Purkinje cell (primary cell): ENCODE data around the gene NPW. TPM values are rescaled to one million over a fixed set of nuclear protein-coding genes. Genes with fewer than 3 reads are reported as not detected.

Source experiments
- polyA plus RNA-seq: library from polyadenylated mRNA; unstranded; fragments of >200 nt; fragmentation: Nextera tagmentation; gene quantifications from 2 replicates; pipeline ENCODE4 v1.2.1, GENCODE V29; 2014

The NPW gene
- polyA plus RNA-seq = not detected in 2 replicates

DNA sequence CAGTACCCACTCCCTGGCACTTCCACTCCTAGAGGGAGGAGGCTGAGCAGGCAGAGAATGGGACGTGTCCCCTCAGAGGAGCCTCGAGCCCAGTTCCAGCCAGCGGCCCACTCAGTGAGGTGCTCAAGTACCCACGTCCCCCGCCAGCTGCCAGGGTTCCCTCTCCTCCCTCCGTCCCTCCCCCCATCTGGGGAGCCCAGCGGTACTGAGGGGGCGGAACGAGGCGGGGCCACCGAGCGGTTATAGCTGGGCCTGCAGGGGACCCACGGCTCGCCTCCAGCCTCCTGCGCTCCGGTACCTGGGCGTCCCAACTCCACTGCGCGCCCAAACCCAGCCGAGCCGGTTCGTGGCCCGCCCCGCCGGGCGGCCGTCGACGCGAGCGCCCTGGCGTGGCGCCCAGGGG lies at the start of gene NPW:
NPW (plus strand) TSS at position 268 of the 403 bp plus-strand sequence.

DNA sequence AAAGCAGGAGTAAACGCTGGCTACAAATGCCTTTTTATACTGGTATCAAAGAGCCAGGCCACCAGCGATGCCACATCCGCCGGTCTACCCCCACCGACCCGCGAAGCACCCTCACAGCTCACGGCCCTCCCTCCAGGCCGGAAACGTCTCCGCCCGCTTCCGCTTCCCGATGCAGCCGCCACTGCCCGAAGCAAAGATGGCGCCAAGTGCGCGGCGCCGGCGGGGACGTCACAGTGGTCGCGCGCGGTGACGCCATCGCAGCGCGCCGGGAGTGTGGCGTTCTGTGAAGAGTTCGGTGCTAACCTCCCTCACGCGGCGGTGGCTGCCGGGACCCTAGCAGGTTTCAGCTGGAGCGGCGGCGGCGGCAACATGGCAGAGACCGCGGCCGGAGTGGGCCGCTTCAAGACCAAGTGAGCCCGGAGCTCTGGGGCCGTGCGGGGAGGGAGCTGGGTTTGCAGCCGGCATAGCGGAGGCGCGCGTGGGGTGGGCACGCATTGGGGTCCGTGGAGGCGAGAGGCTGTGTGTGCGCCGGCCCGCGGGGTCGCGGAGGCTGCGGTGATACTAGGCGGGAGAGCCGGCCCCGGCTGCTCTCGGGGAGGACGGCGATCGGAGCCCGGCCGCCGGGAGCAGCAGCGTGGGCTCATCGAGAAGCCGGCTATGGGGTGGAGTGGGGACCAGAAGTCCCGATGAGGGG lies 47.6 kb upstream of the NPW start, which contains the start of gene TBL3:
TBL3 (plus strand) TSS at position 258 of the 694 bp plus-strand sequence; CDS start at position 370, 112 bp downstream.

DNA sequence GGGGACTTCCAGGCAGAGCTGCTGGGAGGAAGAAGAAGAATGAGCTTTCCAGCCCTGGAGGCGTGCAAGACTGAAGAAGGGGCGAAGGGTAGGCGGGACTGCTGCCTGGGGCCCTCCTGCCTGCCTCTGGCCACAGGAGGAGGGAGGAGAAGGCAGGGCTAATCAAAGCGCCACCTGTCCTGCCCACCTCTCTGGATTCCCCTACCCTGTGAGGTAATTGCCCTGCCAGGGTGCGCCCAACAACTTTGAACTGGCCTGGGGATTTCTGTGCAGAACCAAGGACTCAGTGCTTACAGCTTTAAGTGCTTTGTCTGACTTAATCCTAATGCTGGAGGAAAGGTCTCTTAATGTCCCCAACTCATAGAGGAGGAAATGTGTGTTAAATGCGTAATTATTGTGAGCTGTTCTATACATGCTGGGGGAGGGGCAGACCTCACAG lies 38.2 kb upstream of the NPW start, which contains the start of gene NOXO1:
NOXO1 (minus strand) TSS at position 72 of the 439 bp plus-strand sequence. CDS start 290 bp downstream, outside the sequence.

DNA sequence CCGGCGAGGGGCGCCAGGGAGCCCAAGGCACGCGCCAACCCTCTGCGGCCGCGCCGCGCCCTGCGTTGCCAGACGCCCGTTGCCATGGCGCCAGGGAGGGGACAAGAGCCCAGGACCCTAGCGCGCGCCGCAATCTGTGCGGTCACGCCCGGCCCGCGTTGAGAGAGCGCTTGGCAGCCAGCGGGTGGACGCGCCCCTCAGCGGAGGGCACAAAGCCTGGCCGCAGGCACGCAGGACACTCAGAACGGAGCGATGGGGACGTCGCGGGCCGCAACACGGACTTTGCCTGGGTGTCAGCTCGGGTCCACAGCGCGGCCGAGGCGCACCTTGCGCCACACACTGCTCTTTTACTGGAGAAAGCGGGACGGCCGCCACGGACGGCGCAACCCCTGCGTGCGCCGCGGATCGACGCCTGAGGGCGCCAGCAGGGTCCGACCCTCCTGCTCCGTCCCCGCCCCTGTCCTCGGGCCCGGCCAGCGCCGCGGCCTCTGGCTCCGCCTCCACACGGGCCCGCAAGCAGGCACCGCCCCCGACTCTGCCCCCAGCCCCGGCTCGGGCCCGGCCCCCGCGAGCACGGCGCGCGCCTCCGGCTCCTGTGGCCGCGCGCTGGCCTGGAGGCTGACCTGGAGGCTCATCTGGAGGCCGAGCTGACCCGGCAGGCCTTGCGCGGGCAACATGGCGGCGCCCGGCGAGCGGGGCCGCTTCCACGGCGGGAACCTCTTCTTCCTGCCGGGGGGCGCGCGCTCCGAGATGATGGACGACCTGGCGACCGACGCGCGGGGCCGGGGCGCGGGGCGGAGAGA lies 35.8 kb upstream of the NPW start, which contains the start of gene GFER:
GFER (plus strand) TSS at position 650 of the 803 bp plus-strand sequence; CDS start at position 676, 26 bp downstream.

DNA sequence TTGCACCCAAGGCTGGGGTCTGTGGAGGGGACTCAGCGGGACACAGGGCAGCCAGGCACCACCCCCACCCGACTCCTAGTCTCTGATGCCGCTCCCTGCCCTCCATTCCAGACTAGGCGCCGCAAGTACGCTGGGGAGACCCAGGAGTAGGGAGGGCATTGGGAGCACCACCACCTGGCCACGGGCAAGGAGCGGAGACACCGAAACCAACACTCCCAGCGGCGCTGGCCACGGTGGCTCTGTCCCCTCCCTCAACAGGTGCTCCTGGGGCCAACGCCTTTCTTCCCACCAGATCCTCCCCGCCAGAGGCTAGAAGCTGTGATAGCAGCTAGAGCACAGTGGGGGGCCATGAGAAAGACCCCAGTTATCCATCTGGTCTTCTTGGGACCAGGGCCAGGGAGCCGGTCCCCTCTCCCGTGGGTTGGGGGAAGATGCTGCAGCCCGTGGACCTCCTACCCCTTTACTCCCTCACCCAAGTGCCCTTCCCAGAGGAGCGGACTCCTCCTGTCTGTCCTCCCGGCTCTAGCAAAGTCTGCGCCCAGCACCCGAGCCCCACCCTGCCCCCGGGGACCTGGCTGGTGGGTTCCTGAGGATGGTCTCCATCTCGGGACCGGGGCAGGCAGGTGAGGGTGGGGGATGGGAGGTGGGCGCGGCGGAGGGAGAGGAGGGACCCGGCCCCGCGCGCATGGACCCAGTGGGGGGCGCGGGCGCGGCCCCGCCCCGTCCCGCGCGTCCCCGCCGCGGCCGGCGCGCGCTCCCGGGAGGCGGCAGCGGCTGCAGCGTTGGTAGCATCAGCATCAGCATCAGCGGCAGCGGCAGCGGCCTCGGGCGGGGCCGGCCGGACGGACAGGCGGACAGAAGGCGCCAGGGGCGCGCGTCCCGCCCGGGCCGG lies 30.1 kb upstream of the NPW start, which contains the start of gene SYNGR3:
SYNGR3 (plus strand) TSS at position 762 of the 892 bp plus-strand sequence. CDS start 133 bp downstream, outside the sequence.

DNA sequence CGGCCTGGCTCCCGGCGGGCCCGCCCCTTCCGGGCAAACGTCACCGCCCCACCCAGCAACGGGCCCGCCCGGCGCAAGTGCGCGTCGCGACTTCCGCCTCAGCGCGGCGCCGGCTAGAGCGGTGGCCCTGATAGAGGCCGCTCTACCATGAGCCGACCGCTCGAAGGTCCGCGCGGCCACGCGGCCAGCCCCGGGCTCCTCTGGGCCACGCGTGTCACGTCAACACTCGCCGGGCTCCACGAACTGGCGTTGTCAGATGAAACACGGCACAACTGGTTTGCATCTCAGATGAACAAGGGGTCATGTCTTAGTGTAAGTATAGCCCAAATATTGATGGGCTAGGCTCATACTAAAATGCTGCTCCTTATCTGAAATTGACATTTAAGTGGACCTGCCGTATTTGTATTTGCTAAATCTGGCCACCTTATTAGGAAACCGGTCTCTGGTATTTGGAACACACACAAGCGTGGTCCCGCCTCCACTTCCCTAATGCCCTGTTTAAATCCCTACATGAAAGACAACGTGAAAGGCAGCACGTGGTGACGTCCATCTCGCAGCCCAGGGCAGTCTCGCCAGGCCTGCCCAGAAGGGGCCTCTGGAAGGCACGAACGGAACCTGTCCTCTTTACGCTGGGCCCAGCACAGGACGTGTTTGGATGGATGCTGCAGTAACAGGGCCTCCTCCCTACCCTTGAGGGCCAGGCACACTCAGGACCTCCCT lies 9.6 kb upstream of the NPW start, which contains the start of gene ZNF598:
ZNF598 (minus strand) TSS at position 31 of the 720 bp plus-strand sequence.

DNA sequence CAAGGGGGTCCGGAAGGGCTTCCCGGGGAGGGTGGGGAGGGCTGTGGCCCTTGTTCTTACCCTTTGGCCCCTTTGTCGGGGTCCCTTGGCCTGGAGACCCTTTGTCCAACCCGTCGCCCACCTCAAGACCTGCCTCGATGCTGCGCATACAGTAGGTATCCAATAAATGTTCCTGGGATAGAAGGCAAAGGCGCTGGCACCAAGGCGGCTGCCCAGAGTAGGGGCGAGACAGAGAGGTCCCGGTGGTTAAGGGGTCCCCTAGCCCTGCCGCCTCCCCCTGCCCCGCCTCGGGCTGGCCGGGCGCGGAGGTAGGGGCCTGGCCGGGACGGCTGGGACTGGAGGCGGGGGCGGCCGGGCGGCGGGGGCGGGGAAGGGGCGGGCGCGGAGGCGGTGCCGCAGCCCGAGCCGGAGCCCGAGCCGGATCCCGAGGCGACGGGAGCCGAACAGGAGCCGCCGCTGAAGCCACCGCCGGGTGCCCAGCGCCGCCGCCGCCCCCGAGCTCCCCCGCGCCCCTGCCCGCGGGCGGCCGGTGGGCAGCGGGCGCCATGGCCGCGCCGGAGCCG lies 7.0 kb downstream of the NPW start, which contains the start of gene NHERF2:
NHERF2 (plus strand) TSS at position 442 of the 563 bp plus-strand sequence; CDS start at position 546, 104 bp downstream.

DNA sequence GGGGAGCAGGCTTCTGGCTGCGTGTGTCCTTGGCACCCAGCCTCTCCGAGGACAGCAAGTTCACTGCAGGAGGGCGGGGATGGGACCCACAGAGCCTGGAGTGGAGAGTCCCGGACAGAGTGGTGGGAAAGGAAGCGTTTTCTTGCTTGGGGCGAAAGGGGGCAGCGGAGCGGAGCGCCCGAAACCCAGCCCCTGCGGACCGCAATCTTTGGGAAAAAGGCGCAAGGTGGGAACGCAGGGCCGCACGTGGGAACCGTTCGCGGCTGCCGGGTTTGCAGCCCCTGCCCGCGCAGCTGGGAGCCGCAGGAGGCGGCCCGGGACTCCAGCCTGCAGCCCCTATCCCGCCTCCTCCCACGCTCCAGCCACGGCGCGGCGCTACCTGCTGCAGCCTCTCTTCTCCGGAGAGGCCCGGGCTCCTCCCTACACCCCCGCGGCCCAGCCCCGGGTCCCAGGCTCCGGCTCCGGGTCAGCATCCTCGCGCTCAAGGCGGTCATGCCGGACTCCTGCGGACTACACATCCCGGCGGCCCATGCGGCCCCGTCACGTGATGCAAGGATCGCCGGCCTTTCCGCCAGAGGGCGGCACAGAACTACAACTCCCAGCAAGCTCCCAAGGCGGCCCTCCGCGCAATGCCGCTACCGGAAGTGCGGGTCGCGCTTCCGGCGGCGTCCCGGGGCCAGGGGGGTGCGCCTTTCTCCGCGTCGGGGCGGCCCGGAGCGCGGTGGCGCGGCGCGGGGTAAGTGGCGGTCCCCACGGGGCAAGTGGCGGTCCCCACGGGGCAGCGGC lies 27.9 kb downstream of the NPW start, which contains the start of the genes NTHL1 and TSC2:
NTHL1 (minus strand) TSS at position 505 of the 786 bp plus-strand sequence; CDS start at position 494, 11 bp downstream.
TSC2 (plus strand) TSS at position 656 of the 786 bp plus-strand sequence. CDS start 631 bp downstream, outside the sequence.

Other genes starting within 250 kb of the NPW start
- 23.9 and 25.4 TPM in 2 replicates for gene NME3, start 248.2 kb upstream of the NPW start, polyA plus RNA-seq
- not detected in 2 replicates for gene EME2, start 247.0 kb upstream of the NPW start, polyA plus RNA-seq
- gene MRPS34, start 246.7 kb upstream of the NPW start, polyA plus RNA-seq = 18.2 and 21.2 TPM in 2 replicates
- 1.1 and 4.5 TPM in 2 replicates for gene SPSB3, start 237.2 kb upstream of the NPW start, polyA plus RNA-seq
- 5.2 and 6.6 TPM in 2 replicates for gene NUBP2, start 236.8 kb upstream of the NPW start, polyA plus RNA-seq
- not detected in 2 replicates for gene IGFALS, start 226.1 kb upstream of the NPW start, polyA plus RNA-seq
- gene HAGH, start 193.0 kb upstream of the NPW start, polyA plus RNA-seq = 42.1 and 49.0 TPM in 2 replicates
- 18.6 and 20.8 TPM in 2 replicates for gene FAHD1, start 192.6 kb upstream of the NPW start, polyA plus RNA-seq
- not detected in 2 replicates for gene MEIOB, start 147.6 kb upstream of the NPW start, polyA plus RNA-seq
- gene HS3ST6, start 101.4 kb upstream of the NPW start, polyA plus RNA-seq = not detected in 2 replicates
- gene MSRB1, start 76.6 kb upstream of the NPW start, polyA plus RNA-seq = 0.78 and 0.87 TPM in 2 replicates
- not detected in 2 replicates for gene RPL3L, start 65.1 kb upstream of the NPW start, polyA plus RNA-seq
- gene NDUFB10, start 60.2 kb upstream of the NPW start, polyA plus RNA-seq = 199 and 231 TPM in 2 replicates
- 110 and 121 TPM in 2 replicates for gene RPS2, start 55.0 kb upstream of the NPW start, polyA plus RNA-seq
- gene RNF151, start 52.9 kb upstream of the NPW start, polyA plus RNA-seq = not detected in 2 replicates
- gene TBL3, start 47.7 kb upstream of the NPW start, polyA plus RNA-seq = 1.8 and 5.1 TPM in 2 replicates
- not detected in 2 replicates for gene NOXO1, start 38.3 kb upstream of the NPW start, polyA plus RNA-seq
- gene GFER, start 35.6 kb upstream of the NPW start, polyA plus RNA-seq = 1.4 and 2.1 TPM in 2 replicates
- 80.6 and 82.4 TPM in 2 replicates for gene SYNGR3, start 29.8 kb upstream of the NPW start, polyA plus RNA-seq
- 0.11 and 0.16 TPM in 2 replicates for gene ZNF598, start 10.0 kb upstream of the NPW start, polyA plus RNA-seq
- 1.0 and 1.3 TPM in 2 replicates for gene NHERF2, start 7.1 kb downstream of the NPW start, polyA plus RNA-seq
- gene NTHL1, start 28.0 kb downstream of the NPW start, polyA plus RNA-seq = 8.1 and 19.5 TPM in 2 replicates
- gene TSC2, start 28.2 kb downstream of the NPW start, polyA plus RNA-seq = 31.7 and 32.6 TPM in 2 replicates
- 0.20 and 3.1 TPM in 2 replicates for gene PKD1, start 116.1 kb downstream of the NPW start, polyA plus RNA-seq
- gene RAB26, start 128.8 kb downstream of the NPW start, polyA plus RNA-seq = 15.1 TPM in 1 of 2 replicates, not detected in the other
- 0.74 and 1.9 TPM in 2 replicates for gene TRAF7, start 136.0 kb downstream of the NPW start, polyA plus RNA-seq
- 0.04 TPM in 1 of 2 replicates, not detected in the other for gene CASKIN1, start 176.8 kb downstream of the NPW start, polyA plus RNA-seq
- 1.9 and 3.1 TPM in 2 replicates for gene MLST8, start 185.7 kb downstream of the NPW start, polyA plus RNA-seq
- gene BRICD5, start 191.1 kb downstream of the NPW start, polyA plus RNA-seq = 0.97 TPM in 1 of 2 replicates, not detected in the other
- gene PGP, start 195.1 kb downstream of the NPW start, polyA plus RNA-seq = 4.0 and 14.8 TPM in 2 replicates
- gene E4F1, start 203.8 kb downstream of the NPW start, polyA plus RNA-seq = 0.77 and 3.6 TPM in 2 replicates
- gene DNASE1L2, start 216.7 kb downstream of the NPW start, polyA plus RNA-seq = not detected in 2 replicates
- gene ECI1, start 231.8 kb downstream of the NPW start, polyA plus RNA-seq = 2.8 and 7.7 TPM in 2 replicates
- 41.4 and 45.7 TPM in 2 replicates for gene RNPS1, start 248.3 kb downstream of the NPW start, polyA plus RNA-seq